ENCODE measurements around the gene TBC1D1. TPM values are rescaled to one million over a fixed set of nuclear protein-coding genes. Genes with fewer than 3 reads are reported as not detected.
A peak's percentile ranks its signal among the peaks of the same experiment; 100 is the strongest.

The TBC1D1 gene
- total RNA-seq, 1 donor: 59.9 TPM

DNA sequence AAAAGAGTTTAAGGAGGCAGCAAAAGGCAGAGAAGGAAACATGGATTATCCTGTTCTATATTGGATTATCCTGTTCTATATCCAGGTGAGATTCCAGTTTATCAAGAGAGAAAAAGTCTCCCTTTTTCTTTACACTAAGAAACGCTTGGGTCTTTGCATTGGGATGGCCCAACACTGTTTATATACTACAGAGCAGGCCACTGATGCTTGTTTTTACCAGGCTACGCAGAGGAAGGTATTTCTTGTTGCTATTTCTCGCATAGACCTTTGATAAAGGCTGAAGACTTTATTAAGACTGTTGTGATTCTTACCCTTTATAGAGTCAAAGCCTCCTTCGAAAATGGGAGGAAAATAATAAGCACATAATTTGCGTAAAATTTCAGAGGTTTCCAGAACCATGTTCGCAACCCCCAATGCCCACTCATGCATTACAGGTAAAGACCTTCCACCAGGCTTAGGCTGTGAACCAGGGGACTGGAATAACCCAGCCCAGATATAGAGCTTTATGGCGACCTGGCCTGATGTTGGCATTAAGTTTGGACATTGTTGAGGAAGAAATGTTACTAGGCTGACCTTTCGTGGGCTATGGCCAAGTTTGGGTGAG lies 287.6 kb downstream of the TBC1D1 start:
- H3K4me3 ChIP-seq (ENCODE audit: low read depth, low read length): no peak overlapping the region
- no peak for DNase-seq (ENCODE audit: low read depth)
- TF ChIP-seq, protein P1, sequence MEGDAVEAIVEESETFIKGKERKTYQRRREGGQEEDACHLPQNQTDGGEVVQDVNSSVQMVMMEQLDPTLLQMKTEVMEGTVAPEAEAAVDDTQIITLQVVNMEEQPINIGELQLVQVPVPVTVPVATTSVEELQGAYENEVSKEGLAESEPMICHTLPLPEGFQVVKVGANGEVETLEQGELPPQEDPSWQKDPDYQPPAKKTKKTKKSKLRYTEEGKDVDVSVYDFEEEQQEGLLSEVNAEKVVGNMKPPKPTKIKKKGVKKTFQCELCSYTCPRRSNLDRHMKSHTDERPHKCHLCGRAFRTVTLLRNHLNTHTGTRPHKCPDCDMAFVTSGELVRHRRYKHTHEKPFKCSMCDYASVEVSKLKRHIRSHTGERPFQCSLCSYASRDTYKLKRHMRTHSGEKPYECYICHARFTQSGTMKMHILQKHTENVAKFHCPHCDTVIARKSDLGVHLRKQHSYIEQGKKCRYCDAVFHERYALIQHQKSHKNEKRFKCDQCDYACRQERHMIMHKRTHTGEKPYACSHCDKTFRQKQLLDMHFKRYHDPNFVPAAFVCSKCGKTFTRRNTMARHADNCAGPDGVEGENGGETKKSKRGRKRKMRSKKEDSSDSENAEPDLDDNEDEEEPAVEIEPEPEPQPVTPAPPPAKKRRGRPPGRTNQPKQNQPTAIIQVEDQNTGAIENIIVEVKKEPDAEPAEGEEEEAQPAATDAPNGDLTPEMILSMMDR (IDR thresholded peaks at IDR 0.05; ENCODE audit: insufficient read depth, low read length): no peak

DNA sequence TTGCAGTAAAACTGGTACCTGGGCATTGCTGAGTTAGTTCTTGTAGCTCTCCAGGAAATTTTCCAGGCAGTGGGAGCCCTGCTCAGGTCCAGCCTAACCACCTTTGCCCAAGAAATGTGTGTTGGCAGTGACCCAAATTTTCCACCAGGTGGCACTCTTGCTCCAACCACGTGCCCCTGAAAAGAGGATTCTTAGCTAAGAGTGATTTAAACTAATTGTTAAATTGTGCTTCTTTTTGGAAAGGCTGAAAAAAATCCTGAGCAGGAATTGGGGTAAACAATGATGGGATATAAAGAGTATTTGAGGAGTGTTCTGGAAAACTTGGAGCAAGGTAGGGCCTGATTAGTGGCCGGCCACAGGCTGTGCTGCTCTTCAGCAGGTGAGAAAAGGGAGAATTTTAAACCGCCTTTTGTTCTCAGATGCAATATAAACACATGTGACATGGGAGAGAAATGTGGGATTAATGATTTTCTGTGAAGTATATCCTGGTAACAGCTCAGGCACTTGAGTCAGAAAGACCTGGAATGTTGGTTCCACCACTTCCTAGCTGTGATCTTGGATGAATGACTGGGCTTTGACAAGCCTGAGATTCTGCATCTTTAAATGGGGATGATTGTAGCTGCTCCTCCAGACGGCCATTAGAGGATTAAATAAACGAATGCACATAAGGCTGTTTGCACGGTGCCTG lies 288.9 kb downstream of the TBC1D1 start:
- TF ChIP-seq, protein P1 (IDR thresholded peaks at IDR 0.05; ENCODE audit: insufficient read depth, low read length): peak; percentile 89
- DNase-seq (ENCODE audit: low read depth): peak; percentile 86
- no peak overlapping the region for H3K4me3 ChIP-seq (ENCODE audit: low read depth, low read length)

DNA sequence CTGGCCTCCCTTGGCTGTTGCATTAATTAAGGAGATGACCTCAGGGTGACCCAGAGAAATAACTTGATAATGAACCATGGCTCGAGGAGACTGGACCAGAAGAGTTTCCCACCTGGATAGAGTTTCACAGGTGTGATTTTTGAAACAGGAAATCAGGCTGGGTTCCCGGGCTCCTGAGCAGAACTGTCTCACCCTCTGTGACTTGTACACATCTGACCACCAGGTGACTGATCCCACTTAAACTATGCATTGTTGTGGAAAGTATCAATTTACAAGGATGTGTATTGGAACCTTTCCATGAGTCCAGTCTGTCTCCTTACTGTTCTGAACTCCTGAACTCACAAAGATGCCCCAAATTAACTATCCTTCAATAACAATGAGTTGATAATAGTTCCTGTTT lies 289.6 kb downstream of the TBC1D1 start:
- TF ChIP-seq, protein P1 (IDR thresholded peaks at IDR 0.05; ENCODE audit: insufficient read depth, low read length): no peak
- DNase-seq (ENCODE audit: low read depth): no peak
- H3K4me3 ChIP-seq (ENCODE audit: low read depth, low read length): no peak overlapping the region

DNA sequence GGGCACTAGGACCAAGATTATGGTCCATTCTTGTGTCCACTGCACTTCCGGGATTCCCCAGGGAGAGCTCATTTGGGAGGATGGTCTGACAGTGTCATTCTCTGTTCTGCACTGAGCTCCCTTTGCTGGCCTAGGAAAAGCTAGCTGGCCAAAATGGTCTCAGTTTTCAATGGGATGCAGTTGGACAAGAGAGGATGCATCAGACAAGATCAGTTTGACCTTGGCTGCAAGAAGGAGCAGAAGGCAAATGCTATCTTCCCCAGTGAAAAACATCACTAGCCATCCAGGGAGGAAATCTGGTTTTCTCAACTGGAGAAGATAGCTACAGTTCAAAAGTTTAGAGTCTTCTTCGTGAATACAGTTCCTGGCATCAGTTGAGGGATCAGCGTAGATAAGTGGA lies 290.4 kb downstream of the TBC1D1 start:
- TF ChIP-seq, protein P1 (IDR thresholded peaks at IDR 0.05; ENCODE audit: insufficient read depth, low read length): no peak
- H3K4me3 ChIP-seq (ENCODE audit: low read depth, low read length): no peak overlapping the region
- DNase-seq (ENCODE audit: low read depth): no peak

DNA sequence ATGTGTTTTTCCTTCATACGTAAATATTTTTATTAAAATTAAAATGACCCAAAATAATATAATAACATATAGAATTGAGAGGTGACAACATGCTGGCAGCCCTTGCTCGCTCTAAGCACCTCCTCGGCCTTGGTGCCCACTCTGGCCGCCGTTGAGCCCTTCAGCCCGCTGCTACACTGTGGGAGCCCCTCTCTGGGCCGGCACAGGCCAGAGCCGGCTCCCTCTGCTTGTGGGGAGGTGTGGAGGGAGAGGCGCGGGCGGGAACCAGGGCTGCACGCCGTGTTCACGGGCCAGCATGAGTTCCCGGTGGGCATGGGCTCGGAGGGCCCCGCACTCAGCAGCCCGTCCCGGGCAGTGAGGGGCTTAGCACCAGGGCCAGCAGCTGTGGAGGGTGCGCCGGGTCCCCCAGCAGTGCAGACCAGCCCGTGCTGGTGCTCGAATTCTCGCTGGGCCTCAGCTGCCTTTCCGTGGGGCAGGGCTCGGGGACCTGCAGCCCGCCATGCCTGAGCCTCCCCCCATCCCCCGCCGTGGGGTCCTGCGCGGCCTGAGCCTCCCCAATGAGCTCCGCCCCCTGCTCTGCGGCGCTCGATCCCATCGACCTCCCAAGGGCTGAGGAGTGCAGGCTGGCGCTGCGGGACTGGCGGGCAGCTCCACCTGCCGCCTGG lies 291.6 kb downstream of the TBC1D1 start:
- no peak overlapping the region for H3K4me3 ChIP-seq (ENCODE audit: low read depth, low read length)
- DNase-seq (ENCODE audit: low read depth): no peak
- TF ChIP-seq, protein P1 (IDR thresholded peaks at IDR 0.05; ENCODE audit: insufficient read depth, low read length): no peak

DNA sequence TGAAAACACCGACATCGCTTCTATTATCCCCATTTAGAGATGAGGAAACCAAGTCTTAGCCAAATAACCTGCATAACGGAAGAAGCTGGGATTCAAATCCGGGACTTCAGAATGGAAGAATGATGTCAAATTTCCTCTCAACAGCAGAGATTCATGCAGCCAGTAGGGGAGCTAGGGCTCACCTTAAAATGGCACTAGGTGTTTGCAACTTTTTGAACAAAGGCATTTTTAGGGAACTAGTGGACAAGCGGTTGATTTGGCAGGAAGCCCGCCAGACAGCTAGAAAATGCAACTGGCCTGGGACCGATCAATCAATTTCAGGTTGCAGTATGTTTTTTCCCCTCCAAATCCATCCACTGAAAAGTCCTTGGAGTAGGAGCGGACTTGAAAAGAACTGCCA lies 293.5 kb downstream of the TBC1D1 start:
- no peak overlapping the region for H3K4me3 ChIP-seq (ENCODE audit: low read depth, low read length)
- TF ChIP-seq, protein P1 (IDR thresholded peaks at IDR 0.05; ENCODE audit: insufficient read depth, low read length): peak; percentile 40
- DNase-seq (ENCODE audit: low read depth): no peak

Measured in fibroblast of the aortic adventitia (primary cell).